MM.1S (cell line): Measurements from ENCODE around the gene NFATC2.

Source experiments
- DNase-seq: peaks from one replicate; pipeline ENCODE4 v3.0.0-alpha.2; 2015
- H2AFZ ChIP-seq: fragments of 300-600 bp; sonication (generic); 2 replicates; pipeline ENCODE4 v1.6.0; 2016; ENCODE audit warnings: antibody characterized with exemption, low read length
- H3F3A ChIP-seq: fragments of 300-600 bp; sonication (generic); 2 replicates; pipeline ENCODE4 v1.6.1; 2016; ENCODE audit warnings: mild to moderate bottlenecking, antibody characterized with exemption, low read length, moderate library complexity, mixed read lengths; ENCODE audit not compliant: insufficient read depth
- H3K27ac ChIP-seq: fragments of 300-600 bp; sonication (generic); 2 replicates; pipeline ENCODE4 v1.5.1; 2016; ENCODE audit warnings: mild to moderate bottlenecking, low read length
- H3K27me3 ChIP-seq: fragments of 300-600 bp; sonication (generic); replicated peaks from 2 replicates; pipeline ENCODE4 v1.6.0; 2016; ENCODE audit warnings: low read length; ENCODE audit not compliant: insufficient read depth
- H3K36me3 ChIP-seq: fragments of 300-600 bp; sonication (generic); replicated peaks from 2 replicates; pipeline ENCODE4 v1.6.1; 2016; ENCODE audit warnings: mild to moderate bottlenecking, low read length, mixed read lengths; ENCODE audit not compliant: insufficient read depth
- H3K4me1 ChIP-seq: fragments of 300-600 bp; sonication (generic); 2 replicates; pipeline ENCODE4 v1.6.1; 2016; ENCODE audit warnings: low read length, mixed read lengths
- H3K4me2 ChIP-seq: fragments of 300-600 bp; sonication (generic); 2 replicates; pipeline ENCODE4 v1.6.0; 2016; ENCODE audit warnings: low read depth, low read length
- H3K4me3 ChIP-seq: fragments of 300-600 bp; sonication (generic); 2 replicates; pipeline ENCODE4 v1.5.1; 2016; ENCODE audit warnings: low read length, mixed read lengths
- H3K79me2 ChIP-seq: fragments of 300-600 bp; sonication (generic); 2 replicates; pipeline ENCODE4 v1.6.1; 2016; ENCODE audit warnings: mixed run types, low read length, mixed read lengths
- H3K9ac ChIP-seq: fragments of 300-600 bp; sonication (generic); 2 replicates; pipeline ENCODE4 v1.6.1; 2016; ENCODE audit warnings: low read length, mixed read lengths
- H3K9me2 ChIP-seq: fragments of 300-600 bp; sonication (generic); replicated peaks from 2 replicates; pipeline ENCODE4 v1.6.1; 2016; ENCODE audit warnings: mild to moderate bottlenecking, low read length, mixed read lengths; ENCODE audit not compliant: insufficient read depth
- H3K9me3 ChIP-seq: fragments of 300-600 bp; sonication (generic); replicated peaks from 2 replicates; pipeline ENCODE4 v1.6.1; 2016; ENCODE audit warnings: mild to moderate bottlenecking, low read length, mixed read lengths; ENCODE audit not compliant: insufficient read depth
- H4K20me1 ChIP-seq: fragments of 300-600 bp; sonication (generic); 2 replicates; pipeline ENCODE4 v1.6.1; 2016; ENCODE audit warnings: mild to moderate bottlenecking, low read length, moderate library complexity, mixed read lengths; ENCODE audit not compliant: insufficient read depth
- EZH2 ChIP-seq: fragments of 300-600 bp; sonication (generic); optimal IDR thresholded peaks from 2 replicates; pipeline ENCODE3; 2017; ENCODE audit warnings: low read depth, mild to moderate bottlenecking, antibody characterized with exemption, low read length, mixed read lengths
- EZH2phosphoT487 ChIP-seq: fragments of 300-600 bp; sonication (generic); IDR thresholded peaks from 2 replicates; pipeline ENCODE4 v1.6.1; 2018; ENCODE audit warnings: antibody characterized with exemption, low read length
- TF ChIP-seq, protein P1 (sequence below): fragments of 300-600 bp; sonication (generic); IDR thresholded peaks from 2 replicates; pipeline ENCODE4 v1.5.1; 2016; ENCODE audit warnings: antibody characterized with exemption, low read length, mixed read lengths

NFATC2 gene

DNA sequence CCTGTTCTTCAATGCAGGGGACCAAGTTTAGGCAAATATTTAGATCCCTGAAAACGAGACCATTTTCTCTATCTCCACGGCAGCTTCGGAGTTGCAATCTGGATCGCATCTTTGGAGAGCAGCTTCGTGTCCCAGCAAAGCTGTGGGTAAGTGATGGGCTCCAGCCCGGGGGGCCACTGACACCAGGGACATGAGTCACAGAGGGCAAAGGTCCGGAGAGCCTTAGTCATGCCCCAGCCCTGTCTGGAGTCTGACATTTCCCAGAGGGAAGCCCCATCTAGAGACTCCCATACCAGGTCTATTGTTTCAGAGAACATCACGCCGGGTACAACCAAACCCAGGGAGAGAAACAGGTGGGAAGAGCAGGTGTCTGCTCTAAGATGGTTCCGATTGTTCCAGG, 95.9 kb downstream of the NFATC2 start:
- no peak for TF ChIP-seq EZH2
- no peak for TF ChIP-seq EZH2phosphoT487
- TF ChIP-seq, protein P1, sequence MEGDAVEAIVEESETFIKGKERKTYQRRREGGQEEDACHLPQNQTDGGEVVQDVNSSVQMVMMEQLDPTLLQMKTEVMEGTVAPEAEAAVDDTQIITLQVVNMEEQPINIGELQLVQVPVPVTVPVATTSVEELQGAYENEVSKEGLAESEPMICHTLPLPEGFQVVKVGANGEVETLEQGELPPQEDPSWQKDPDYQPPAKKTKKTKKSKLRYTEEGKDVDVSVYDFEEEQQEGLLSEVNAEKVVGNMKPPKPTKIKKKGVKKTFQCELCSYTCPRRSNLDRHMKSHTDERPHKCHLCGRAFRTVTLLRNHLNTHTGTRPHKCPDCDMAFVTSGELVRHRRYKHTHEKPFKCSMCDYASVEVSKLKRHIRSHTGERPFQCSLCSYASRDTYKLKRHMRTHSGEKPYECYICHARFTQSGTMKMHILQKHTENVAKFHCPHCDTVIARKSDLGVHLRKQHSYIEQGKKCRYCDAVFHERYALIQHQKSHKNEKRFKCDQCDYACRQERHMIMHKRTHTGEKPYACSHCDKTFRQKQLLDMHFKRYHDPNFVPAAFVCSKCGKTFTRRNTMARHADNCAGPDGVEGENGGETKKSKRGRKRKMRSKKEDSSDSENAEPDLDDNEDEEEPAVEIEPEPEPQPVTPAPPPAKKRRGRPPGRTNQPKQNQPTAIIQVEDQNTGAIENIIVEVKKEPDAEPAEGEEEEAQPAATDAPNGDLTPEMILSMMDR = no peak
- H3K79me2 ChIP-seq = 0 out of 2 replicates have a peak, but pooled peaks cover 6% of the 10 kb centered on the region
- H3K27me3 ChIP-seq = no peaks in the 10 kb centered on the region
- H3K9me2 ChIP-seq = no peaks in the 10 kb centered on the region
- no peak overlapping the region for H2AFZ ChIP-seq
- H3F3A ChIP-seq = no peaks in the 10 kb centered on the region
- no peaks in the 10 kb centered on the region for H4K20me1 ChIP-seq
- no peak overlapping the region for H3K4me3 ChIP-seq
- no peak overlapping the region for H3K4me2 ChIP-seq
- DNase-seq = no peak
- no peaks in the 10 kb centered on the region for H3K36me3 ChIP-seq
- H3K4me1 ChIP-seq = no peaks in the 10 kb centered on the region
- H3K9ac ChIP-seq = no peak overlapping the region
- no peak overlapping the region for H3K27ac ChIP-seq
- H3K9me3 ChIP-seq = no peaks in the 10 kb centered on the region

DNA sequence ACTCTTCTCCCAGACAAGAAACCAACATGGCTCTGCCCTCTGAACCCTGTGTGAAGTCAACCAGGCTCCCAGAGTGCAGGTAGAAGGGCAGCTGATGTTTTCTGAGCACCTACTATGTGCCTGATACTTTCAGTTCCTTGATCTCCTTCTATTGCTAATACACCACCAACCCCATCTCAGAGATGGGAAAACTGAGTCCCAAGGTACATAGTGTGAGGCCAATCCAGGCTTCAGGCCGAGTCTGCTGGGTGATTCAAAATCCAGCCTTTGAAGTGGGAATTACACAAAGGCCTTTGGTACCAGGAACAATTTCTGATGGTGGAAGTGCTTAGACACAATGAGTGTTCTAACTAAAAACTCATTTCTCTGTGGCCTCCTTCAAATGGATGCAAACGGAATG, 96.3 kb downstream of the NFATC2 start:
- H3K27ac ChIP-seq = no peak overlapping the region
- H3K4me1 ChIP-seq = no peaks in the 10 kb centered on the region
- no peak for DNase-seq
- H3K9me3 ChIP-seq = no peaks in the 10 kb centered on the region
- no peaks in the 10 kb centered on the region for H3K36me3 ChIP-seq
- H3F3A ChIP-seq = no peaks in the 10 kb centered on the region
- H3K4me2 ChIP-seq = no peak overlapping the region
- H3K79me2 ChIP-seq = 0 out of 2 replicates have a peak, but pooled peaks cover 6% of the 10 kb centered on the region
- H4K20me1 ChIP-seq = no peaks in the 10 kb centered on the region
- TF ChIP-seq EZH2 (no peak), EZH2phosphoT487 (no peak)
- TF ChIP-seq, protein P1 = no peak
- no peak overlapping the region for H3K9ac ChIP-seq
- H3K27me3 ChIP-seq = no peaks in the 10 kb centered on the region
- H2AFZ ChIP-seq = no peak overlapping the region
- H3K9me2 ChIP-seq = no peaks in the 10 kb centered on the region
- H3K4me3 ChIP-seq = no peak overlapping the region

DNA sequence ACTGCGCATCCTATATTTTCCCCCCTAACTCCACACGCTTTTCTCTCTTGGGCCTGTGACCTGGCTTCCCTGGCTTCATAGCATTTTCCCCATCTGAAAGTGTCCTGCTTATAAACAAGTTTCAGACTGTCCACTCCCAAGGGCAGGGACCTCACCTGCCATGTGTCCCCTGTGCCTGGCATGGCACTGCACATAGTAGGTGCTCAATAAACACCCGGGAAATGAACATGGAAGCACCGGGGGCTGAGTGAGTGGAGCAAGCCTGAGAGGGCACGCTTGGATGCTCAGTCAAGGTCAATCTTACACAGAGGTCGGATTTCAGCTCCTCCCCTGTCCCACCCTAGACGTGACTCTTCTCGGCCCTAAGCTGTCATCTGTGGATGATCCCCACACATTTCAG, 96.9 kb downstream of the NFATC2 start:
- H3K4me1 ChIP-seq = no peaks in the 10 kb centered on the region
- no peak overlapping the region for H3K4me2 ChIP-seq
- no peaks in the 10 kb centered on the region for H3K9me2 ChIP-seq
- DNase-seq = no peak
- no peak overlapping the region for H3K9ac ChIP-seq
- H4K20me1 ChIP-seq = no peaks in the 10 kb centered on the region
- H3K9me3 ChIP-seq = no peaks in the 10 kb centered on the region
- H3F3A ChIP-seq = no peaks in the 10 kb centered on the region
- H3K36me3 ChIP-seq = no peaks in the 10 kb centered on the region
- no peaks in the 10 kb centered on the region for H3K27me3 ChIP-seq
- H3K79me2 ChIP-seq = 0 out of 2 replicates have a peak, but pooled peaks cover 6% of the 10 kb centered on the region
- no peak for TF ChIP-seq EZH2phosphoT487
- H3K27ac ChIP-seq = no peak overlapping the region
- H3K4me3 ChIP-seq = no peak overlapping the region
- H2AFZ ChIP-seq = no peak overlapping the region

DNA sequence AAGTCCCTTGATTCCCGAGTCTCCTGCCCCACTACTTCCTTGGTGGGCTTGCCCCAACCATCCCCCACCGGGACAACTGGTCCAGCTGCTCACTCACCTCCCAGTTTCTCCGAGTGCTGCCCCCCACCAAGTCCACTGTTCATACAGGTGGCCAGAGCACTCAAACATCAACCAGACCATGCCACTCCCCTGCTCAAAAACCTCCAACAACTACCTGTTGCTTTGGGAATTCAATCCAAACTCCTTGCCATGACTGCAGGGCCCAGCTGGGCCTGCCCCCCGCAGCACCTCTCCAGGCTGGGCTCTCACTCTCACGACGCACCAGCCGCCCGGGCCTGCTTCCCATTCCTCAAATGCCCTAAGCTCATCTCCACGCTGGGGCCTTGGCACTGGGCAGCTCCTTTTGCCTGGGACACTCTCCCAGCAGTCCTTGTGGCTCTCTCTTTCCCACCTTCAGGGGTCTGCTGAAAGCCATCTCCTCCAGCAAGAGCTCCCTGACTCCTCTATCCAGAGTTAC, 97.5 kb downstream of the NFATC2 start:
- Histone ChIP-seq H3K4me2 (no peak overlapping the region), H3K27ac (no peak overlapping the region)

More for the DNA sequence above, 97.5 kb downstream of the NFATC2 start:
- Histone ChIP-seq H2AFZ (no peak overlapping the region), H3K36me3 (no peaks in the 10 kb centered on the region), H3K9ac (no peak overlapping the region), H3F3A (no peaks in the 10 kb centered on the region), H3K4me3 (no peak overlapping the region), H3K4me1 (no peaks in the 10 kb centered on the region), H3K9me3 (no peaks in the 10 kb centered on the region), H3K9me2 (no peaks in the 10 kb centered on the region), H3K27me3 (no peaks in the 10 kb centered on the region), H4K20me1 (no peaks in the 10 kb centered on the region), H3K79me2 (0 out of 2 replicates have a peak, but pooled peaks cover 6% of the 10 kb centered on the region)
- no peak for DNase-seq
- TF ChIP-seq EZH2 (no peak), EZH2phosphoT487 (no peak)
- TF ChIP-seq, protein P1 = no peak
